Right ventricle myocardium inferior (tissue), 1 donor: ENCODE measurements around the gene UBE2L6. TPM values are rescaled to one million over a fixed set of nuclear protein-coding genes. Genes with fewer than 3 reads are reported as not detected.
A peak's percentile ranks its signal among the peaks of the same experiment; 100 is the strongest.
"Not testable (repeated sequence)": the region's sequence is repeated elsewhere in the genome, so short reads cannot be mapped to it uniquely, and the experiment has no call there.

Experiments used
- ATAC-seq: fragments of 200-7000 bp; cut with Tn5 transposase; one replicate; pipeline ENCODE4 v1.9.1; 2020; ENCODE audit warnings: mild to moderate bottlenecking, moderate library complexity
- DNase-seq: peaks from one replicate; pipeline ENCODE4 v3.0.0; 2021; ENCODE audit errors: missing footprints
- intact Hi-C: fragments of 100-400 bp; cut with DNase I; formaldehyde crosslinking; loops from one replicate; pipeline ENCODE4 v1.11.0; 2022
- total RNA-seq: library from RNA; stranded (reverse); fragmentation: NEBNext Ultra II Directional; extraction: Animal tissue kit (Norgen Biotek cat#: 25700); gene quantifications from one replicate; pipeline ENCODE4 v1.2.1, GENCODE V29; 2021
- donor health status: DM: no; HTN: yes; CAD: no; lungs with severe emphysema.

UBE2L6 gene
- total RNA-seq, 1 donor from 2014 or later, result 19.2 TPM

GRCh38 chr11:57541169-57541568 is 26.3 kb downstream of the UBE2L6 start:
- intact Hi-C loops, result no loop called here
- peak; percentile 37 for ATAC-seq
- DNase-seq, result no peak

GRCh38 chr11:57539342-57539741 is 28.1 kb downstream of the UBE2L6 start:
- DNase-seq (no peak), ATAC-seq (no peak)
- intact Hi-C loops, result no loop called here

GRCh38 chr11:57536947-57537619 is 30.4 kb downstream of the UBE2L6 start, which contains the start of gene SMTNL1:
Gene SMTNL1, plus strand, starts transcription at chr11:57537595. Its CDS starts 5,048 bp downstream, at chr11:57542643.
- ATAC-seq (no peak), DNase-seq (no peak)
- intact Hi-C loops, result no loop called here

GRCh38 chr11:57534449-57534848 is 33.0 kb downstream of the UBE2L6 start:
- intact Hi-C loops, ATAC-seq, DNase-seq: not testable (repeated sequence)

GRCh38 chr11:57530596-57531507 is 36.6 kb downstream of the UBE2L6 start, which contains the start of gene TIMM10:
Gene TIMM10, minus strand, starts transcription at chr11:57530754. Its CDS starts 565 bp downstream, at chr11:57530189.
- peak; percentile 98 for DNase-seq
- peak; percentile 99 for ATAC-seq
- intact Hi-C loops, result loop anchor here (2.0 kb wide), 1 partner anchor 32 kb away; no protein-coding TSS in a partner anchor

- ATAC-seq, result no peak
- no peak for DNase-seq
- intact Hi-C loops, result loop anchor here (2.0 kb wide), 1 partner anchor 31 kb away; no protein-coding TSS in a partner anchor
These were observed 37.3 kb downstream of the UBE2L6 start for GRCh38 chr11:57530215-57530595.

- ATAC-seq, result no peak
- DNase-seq, result no peak
- intact Hi-C loops, result loop anchor here (5.0 kb wide), 1 partner anchor 182 kb away; no protein-coding TSS in a partner anchor
These were observed 38.5 kb downstream of the UBE2L6 start for GRCh38 chr11:57529012-57529411.

GRCh38 chr11:57527056-57527631 is 40.3 kb downstream of the UBE2L6 start:
- ATAC-seq (no peak), DNase-seq (no peak)
- intact Hi-C loops, result loop anchor here (1.0 to 5.0 kb wide), 3 partner anchors 34 to 180 kb away; no protein-coding TSS in a partner anchor

GRCh38 chr11:57523419-57523818 is 44.1 kb downstream of the UBE2L6 start:
- ATAC-seq, result no peak
- no peak for DNase-seq
- intact Hi-C loops, result no loop called here

GRCh38 chr11:57521116-57521515 is 46.4 kb downstream of the UBE2L6 start:
- no peak for DNase-seq
- no peak for ATAC-seq
- intact Hi-C loops, result no loop called here

GRCh38 chr11:57516061-57516443 is 51.4 kb downstream of the UBE2L6 start:
- intact Hi-C loops, result no loop called here
- DNase-seq, result no peak
- ATAC-seq, result no peak

GRCh38 chr11:57515332-57516060 is 52.0 kb downstream of the UBE2L6 start, which contains the start of gene SLC43A1:
Gene SLC43A1, minus strand, starts transcription at chr11:57515702. Its CDS starts 1,591 bp downstream, at chr11:57514111.
- peak; percentile 76 for DNase-seq
- intact Hi-C loops, result loop anchor here (2.0 kb wide), 1 partner anchor 17 kb away; no protein-coding TSS in a partner anchor
- peak; percentile 82 for ATAC-seq

- ATAC-seq, result peak; percentile 81
- peak; percentile 87 for DNase-seq
- intact Hi-C loops, result loop anchor here (2.0 kb wide), 1 partner anchor 16 kb away; no protein-coding TSS in a partner anchor
These were observed 52.7 kb downstream of the UBE2L6 start for GRCh38 chr11:57514538-57515331.

- intact Hi-C loops, result loop anchor here (2.0 kb wide), 1 partner anchor 15 kb away; no protein-coding TSS in a partner anchor
These were observed 53.4 kb downstream of the UBE2L6 start for GRCh38 chr11:57513911-57514537.

GRCh38 chr11:57513452-57513795 is 54.0 kb downstream of the UBE2L6 start:
- no peak for ATAC-seq
- DNase-seq, result no peak
- intact Hi-C loops, result no loop called here

More at GRCh38 chr11:57513911-57514537, 53.4 kb downstream of the UBE2L6 start:
- DNase-seq, result no peak
- ATAC-seq, result peak; percentile 45

- no peak for DNase-seq
- intact Hi-C loops, result no loop called here
- ATAC-seq, result no peak
These were observed 54.6 kb downstream of the UBE2L6 start for GRCh38 chr11:57512646-57513451.
